Hepatocyte (in vitro differentiated cells): ENCODE measurements around the gene MATN4. TPM values are rescaled to one million over a fixed set of nuclear protein-coding genes. Genes with fewer than 3 reads are reported as not detected.
A peak's percentile ranks its signal among the peaks of the same experiment; 100 is the strongest.

Experiments
- DNase-seq: peaks from one replicate; pipeline ENCODE4 v3.0.0-alpha.2; 2016; ENCODE audit warnings: low spot score
- H2AFZ ChIP-seq: fragments of 200-600 bp; sonication (generic); 2 replicates; pipeline ENCODE4 v1.6.0; 2016; ENCODE audit warnings: antibody characterized with exemption, mild to moderate bottlenecking
- H3K27ac ChIP-seq: fragments of 200-600 bp; sonication (generic); 2 replicates; pipeline ENCODE4 v1.5.1; 2016; ENCODE audit warnings: mild to moderate bottlenecking
- H3K27me3 ChIP-seq: fragments of 200-600 bp; sonication (generic); 2 replicates; pipeline ENCODE4 v1.6.1; 2016
- H3K36me3 ChIP-seq: fragments of 200-600 bp; sonication (generic); replicated peaks from 2 replicates; pipeline ENCODE4 v1.5.1; 2016; ENCODE audit warnings: low read depth; ENCODE audit not compliant: insufficient read depth
- H3K4me1 ChIP-seq: fragments of 200-600 bp; sonication (generic); 2 replicates; pipeline ENCODE4 v1.5.1; 2016; ENCODE audit warnings: mild to moderate bottlenecking, moderate library complexity; ENCODE audit not compliant: insufficient read depth
- H3K4me2 ChIP-seq: fragments of 200-600 bp; sonication (generic); 2 replicates; pipeline ENCODE4 v1.6.0; 2016
- H3K4me3 ChIP-seq: fragments of 200-600 bp; sonication (generic); 2 replicates; pipeline ENCODE4 v1.5.1; 2016; ENCODE audit warnings: mild to moderate bottlenecking
- H3K79me2 ChIP-seq: fragments of 200-600 bp; sonication (generic); 2 replicates; pipeline ENCODE4 v1.6.0; 2017; ENCODE audit warnings: mild to moderate bottlenecking
- H3K9me2 ChIP-seq: fragments of 200-600 bp; sonication (generic); replicated peaks from 2 replicates; pipeline ENCODE4 v1.6.0; 2017; ENCODE audit warnings: mild to moderate bottlenecking; ENCODE audit not compliant: insufficient read depth
- H3K9me3 ChIP-seq: fragments of 200-600 bp; sonication (generic); 2 replicates; pipeline ENCODE4 v1.5.1; 2016; ENCODE audit warnings: low read depth, mild to moderate bottlenecking
- H4K20me1 ChIP-seq: fragments of 200-600 bp; sonication (generic); 2 replicates; pipeline ENCODE4 v1.6.0; 2016; ENCODE audit warnings: mild to moderate bottlenecking; ENCODE audit not compliant: insufficient read depth, poor library complexity, severe bottlenecking
- EZH2 ChIP-seq: fragments of 200-600 bp; sonication (generic); IDR thresholded peaks from 2 replicates; pipeline ENCODE4 v1.6.1; 2016; ENCODE audit warnings: antibody characterized with exemption, mild to moderate bottlenecking, borderline replicate concordance
- EZH2phosphoT487 ChIP-seq: fragments of 200-600 bp; sonication (generic); IDR thresholded peaks from one replicate; pipeline ENCODE4 v1.6.1; 2018; ENCODE audit warnings: antibody characterized with exemption, mild to moderate bottlenecking, low read depth, moderate library complexity; ENCODE audit not compliant: unreplicated experiment, severe bottlenecking
- WGBS: methylation state at CpG from one replicate; pipeline ENCODE4 v1.1.6; 2016; ENCODE audit warnings: low lambda C conversion rate; ENCODE audit errors: missing lambda C conversion rate; 5-methylcytosine and 5-hydroxymethylcytosine counted together
- polyA plus RNA-seq: library from polyadenylated mRNA; unstranded; fragments of >200 nt; fragmentation: Nextera tagmentation; extraction: Ambion mirVana; gene quantifications from 2 replicates; pipeline ENCODE4 v1.2.1, GENCODE V29; 2016
- total RNA-seq: library from RNA; depleted of rRNA; stranded (reverse); fragments of >200 nt; gene quantifications from 2 replicates; pipeline ENCODE4 v1.2.3, GENCODE V29; 2014
- TF ChIP-seq, protein P1 (sequence below): fragments of 200-600 bp; sonication (generic); IDR thresholded peaks from 2 replicates; pipeline ENCODE4 v1.5.1; 2016; ENCODE audit warnings: antibody characterized with exemption, mild to moderate bottlenecking; ENCODE audit not compliant: poor library complexity

MATN4 gene
- total and polyA plus RNA-seq, 2 experiments from 2014 or later, result 0.57 TPM; not detected in 1

DNA sequence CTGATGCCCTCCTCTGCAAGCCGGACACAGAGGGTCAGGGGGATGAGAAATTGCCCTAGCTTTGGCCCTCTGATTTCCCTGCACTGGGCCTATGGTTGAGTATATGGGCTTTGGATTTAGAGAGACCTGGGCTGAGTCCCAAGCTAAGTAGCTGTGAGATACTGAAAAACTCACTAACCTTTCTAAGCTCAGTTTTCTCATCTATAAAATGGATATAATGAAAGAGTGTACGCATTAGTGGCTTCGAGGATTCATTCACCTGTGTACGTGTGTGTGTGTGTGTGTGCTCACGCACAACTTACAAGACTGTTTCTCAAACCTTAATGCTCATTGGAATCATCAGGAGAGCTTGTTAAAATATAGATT, 14.1 kb downstream of the MATN4 start:
- DNase-seq, result no peak
- H2AFZ ChIP-seq, result peak overlapping the region; percentile 92
- H3K9me2 ChIP-seq, result no peaks in the 10 kb centered on the region
- no peak overlapping the region for H3K4me3 ChIP-seq
- H3K4me1 ChIP-seq, result no peaks in the 10 kb centered on the region
- WGBS, result 65% methylated on average over 5 of the region's 5 CpGs
- H3K36me3 ChIP-seq, result no peaks in the 10 kb centered on the region
- H3K4me2 ChIP-seq, result peak overlapping the region; percentile 96
- TF ChIP-seq EZH2phosphoT487 (no peak), EZH2 (no peak)
- TF ChIP-seq, protein P1, sequence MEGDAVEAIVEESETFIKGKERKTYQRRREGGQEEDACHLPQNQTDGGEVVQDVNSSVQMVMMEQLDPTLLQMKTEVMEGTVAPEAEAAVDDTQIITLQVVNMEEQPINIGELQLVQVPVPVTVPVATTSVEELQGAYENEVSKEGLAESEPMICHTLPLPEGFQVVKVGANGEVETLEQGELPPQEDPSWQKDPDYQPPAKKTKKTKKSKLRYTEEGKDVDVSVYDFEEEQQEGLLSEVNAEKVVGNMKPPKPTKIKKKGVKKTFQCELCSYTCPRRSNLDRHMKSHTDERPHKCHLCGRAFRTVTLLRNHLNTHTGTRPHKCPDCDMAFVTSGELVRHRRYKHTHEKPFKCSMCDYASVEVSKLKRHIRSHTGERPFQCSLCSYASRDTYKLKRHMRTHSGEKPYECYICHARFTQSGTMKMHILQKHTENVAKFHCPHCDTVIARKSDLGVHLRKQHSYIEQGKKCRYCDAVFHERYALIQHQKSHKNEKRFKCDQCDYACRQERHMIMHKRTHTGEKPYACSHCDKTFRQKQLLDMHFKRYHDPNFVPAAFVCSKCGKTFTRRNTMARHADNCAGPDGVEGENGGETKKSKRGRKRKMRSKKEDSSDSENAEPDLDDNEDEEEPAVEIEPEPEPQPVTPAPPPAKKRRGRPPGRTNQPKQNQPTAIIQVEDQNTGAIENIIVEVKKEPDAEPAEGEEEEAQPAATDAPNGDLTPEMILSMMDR, result no peak
- H3K27me3 ChIP-seq, result peaks cover 14% of the 10 kb centered on the region
- H3K9me3 ChIP-seq, result no peaks in the 10 kb centered on the region
- H3K79me2 ChIP-seq, result no peaks in the 10 kb centered on the region
- no peaks in the 10 kb centered on the region for H4K20me1 ChIP-seq
- H3K27ac ChIP-seq, result no peak overlapping the region

DNA sequence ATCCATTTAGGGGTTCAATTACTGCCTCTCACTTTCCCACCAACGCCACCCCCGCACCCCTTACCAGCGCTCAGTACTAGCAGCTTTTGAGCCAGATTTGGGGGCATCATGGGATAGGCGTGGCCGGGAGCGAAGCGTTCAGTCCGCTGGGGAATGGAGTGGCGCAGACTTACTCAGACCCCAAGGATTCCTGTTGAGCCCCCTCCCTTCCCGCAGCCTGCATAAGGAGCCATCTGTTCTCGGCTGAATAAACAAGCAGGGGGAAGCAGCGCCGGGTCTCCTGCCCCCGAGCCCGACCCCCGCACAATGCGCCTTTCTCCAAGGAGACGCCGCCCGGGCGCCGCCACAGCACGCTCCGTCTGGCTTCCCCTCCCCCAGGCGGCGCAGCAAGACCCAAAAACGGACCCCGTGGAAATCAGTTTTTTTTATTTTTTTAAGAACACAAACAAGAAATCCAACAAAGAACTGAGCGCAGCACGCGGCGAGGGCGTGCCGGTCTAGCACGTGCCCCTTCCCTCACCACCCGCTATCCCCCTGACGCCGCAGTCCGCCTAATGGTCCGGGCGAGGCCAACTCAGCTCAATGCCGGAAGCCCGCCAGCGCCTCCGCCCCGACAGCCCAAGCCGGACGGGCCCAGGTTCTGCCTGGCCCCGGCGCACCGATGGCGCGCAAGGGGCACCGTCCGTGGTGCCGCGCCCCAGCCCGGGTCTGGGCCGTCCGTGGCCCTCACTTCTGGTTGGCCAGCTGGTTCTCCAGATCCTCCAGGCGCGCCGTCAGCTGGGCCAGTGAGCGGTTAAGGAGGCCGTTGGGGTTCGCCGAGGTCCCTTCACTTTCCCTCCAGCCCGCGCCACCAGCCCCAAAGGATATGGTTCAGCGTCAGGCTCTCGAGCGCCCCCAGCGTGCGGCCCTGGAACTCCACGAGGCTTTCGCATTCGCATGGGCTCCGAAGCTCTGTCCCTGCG, 14.8 kb downstream of the MATN4 start:
- Histone ChIP-seq H3K4me2 (peak overlapping the region; percentile 96), H3K9me2 (no peaks in the 10 kb centered on the region), H3K27ac (no peak overlapping the region), H3K36me3 (no peaks in the 10 kb centered on the region), H3K4me3 (peak overlapping the region; percentile 78), H3K4me1 (no peaks in the 10 kb centered on the region), H4K20me1 (no peaks in the 10 kb centered on the region), H3K27me3 (peaks cover 14% of the 10 kb centered on the region), H2AFZ (peak overlapping the region; percentile 92), H3K9me3 (no peaks in the 10 kb centered on the region), H3K79me2 (no peaks in the 10 kb centered on the region)
- TF ChIP-seq EZH2phosphoT487 (no peak), EZH2 (no peak)
- TF ChIP-seq, protein P1, result peak; percentile 85
- peak; percentile 87 for DNase-seq
- WGBS, result 5% methylated on average over 68 of the region's 79 CpGs

DNA sequence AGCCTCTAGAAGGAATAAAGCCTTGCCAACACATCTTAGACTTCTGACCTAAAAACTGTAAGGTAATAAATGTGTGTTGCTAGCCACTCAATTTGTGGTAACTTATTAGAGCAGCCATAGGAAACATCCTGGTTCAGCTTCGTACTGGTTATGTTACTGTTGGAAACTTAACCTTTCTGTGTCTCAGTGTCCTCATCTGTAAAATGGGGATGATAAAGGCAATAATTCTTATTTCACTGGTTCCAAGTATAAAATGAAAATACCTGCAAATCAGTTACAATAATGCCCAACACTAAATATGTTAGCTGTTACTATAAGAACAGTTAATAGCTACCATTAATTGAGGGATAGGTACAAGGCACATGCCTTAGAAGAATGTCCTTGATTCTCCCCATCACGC, 15.8 kb downstream of the MATN4 start:
- Histone ChIP-seq H3K4me1 (no peaks in the 10 kb centered on the region), H3K27me3 (peaks cover 14% of the 10 kb centered on the region), H3K4me2 (no peak overlapping the region), H3K79me2 (no peaks in the 10 kb centered on the region), H3K27ac (no peak overlapping the region), H4K20me1 (no peaks in the 10 kb centered on the region), H3K36me3 (no peaks in the 10 kb centered on the region), H3K9me3 (no peaks in the 10 kb centered on the region), H3K9me2 (no peaks in the 10 kb centered on the region), H2AFZ (peak overlapping the region; percentile 92), H3K4me3 (no peak overlapping the region)
- DNase-seq, result no peak
- TF ChIP-seq, protein P1, result no peak
- TF ChIP-seq EZH2phosphoT487 (no peak), EZH2 (no peak)
- 97% methylated on average over 2 of the region's 2 CpGs for WGBS
